ENCODE data around the gene DENND1A. TPM values are rescaled to one million over a fixed set of nuclear protein-coding genes. Genes with fewer than 3 reads are reported as not detected.

The DENND1A gene
- total and polyA plus RNA-seq, 2 experiments from 2014 or later, result 13.1 to 28.7 TPM

DNA sequence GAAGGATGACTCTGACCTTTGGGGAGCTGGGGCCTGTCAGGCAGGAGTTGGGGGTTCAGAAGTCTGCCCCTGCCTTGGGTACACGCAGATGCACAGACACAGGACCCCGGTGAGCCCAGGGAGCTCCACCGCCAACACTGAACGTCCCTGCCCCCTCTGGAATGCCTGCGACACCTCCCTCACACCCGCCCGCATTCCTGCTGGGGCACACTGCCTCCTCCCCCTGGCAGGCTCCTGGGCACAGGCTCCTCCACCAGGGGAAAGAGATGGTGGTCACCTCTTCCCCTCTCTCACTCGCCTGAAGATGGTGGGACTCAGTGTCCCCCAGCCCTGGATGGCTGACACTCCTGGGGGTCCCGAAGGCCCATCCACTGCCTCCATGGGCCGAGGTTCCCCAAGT, 561.9 kb downstream of the DENND1A start:
- Histone ChIP-seq H3K36me3 (ENCODE audit: insufficient read depth) (no peaks in the 10 kb centered on the region), H3K4me3 (no peak overlapping the region), H3K9me2 (ENCODE audit: insufficient read depth) (no peaks in the 10 kb centered on the region), H3K4me1 (ENCODE audit: insufficient read depth) (no peaks in the 10 kb centered on the region; the same call in 1 of the 2 replicates), H3K27ac (ENCODE audit: low read depth) (no peak overlapping the region), H3F3A (replicated peaks; ENCODE audit: low read depth) (0 out of 2 replicates have a peak, but pooled peaks cover 5% of the 10 kb centered on the region), H4K20me1 (replicated peaks; ENCODE audit: insufficient read depth) (no peaks in the 10 kb centered on the region), H2AFZ (no peak overlapping the region), H3K4me2 (no peak overlapping the region), H3K27me3 (ENCODE audit: insufficient read depth) (peaks cover 20% of the 10 kb centered on the region), H3K79me2 (replicated peaks; ENCODE audit: insufficient read depth) (no peaks in the 10 kb centered on the region)
- Mint-ChIP-seq H3K9me3 (no peaks in the 10 kb centered on the region), H3K4me1 (peaks cover 31% of the 10 kb centered on the region), H3K36me3 (ENCODE audit: low read depth) (no peaks in the 10 kb centered on the region), H3K27me3 (ENCODE audit: insufficient read depth, low read depth, poor library complexity) (peaks cover 28% of the 10 kb centered on the region), H3K27ac (no peak overlapping the region), H3K4me3 (no peak overlapping the region)
- no peak for TF ChIP-seq ZNF114 (CRISPR knock-in tag; IDR thresholded peaks at IDR 0.05)
- no peak for TF ChIP-seq EZH2phosphoT487 (IDR thresholded peaks at IDR 0.05; ENCODE audit: unreplicated experiment)
- TF ChIP-seq POLR2AphosphoS5 (IDR thresholded peaks at IDR 0.05; ENCODE audit: low read depth), result no peak
- TF ChIP-seq ETS1 (IDR thresholded peaks at IDR 0.05), result no peak
- no peak for TF ChIP-seq ZNF331 (CRISPR knock-in tag; IDR thresholded peaks at IDR 0.05; ENCODE audit: low read depth)
- no peak for TF ChIP-seq CREB1 (CRISPR knock-in tag; IDR thresholded peaks at IDR 0.05; ENCODE audit: low read depth)
- TF ChIP-seq EZH2 (IDR thresholded peaks at IDR 0.05; ENCODE audit: low read depth, unreplicated experiment), result no peak
- TF ChIP-seq STAT1 (IDR thresholded peaks at IDR 0.05; ENCODE audit: unreplicated experiment), result no peak
- TF ChIP-seq, protein P1, sequence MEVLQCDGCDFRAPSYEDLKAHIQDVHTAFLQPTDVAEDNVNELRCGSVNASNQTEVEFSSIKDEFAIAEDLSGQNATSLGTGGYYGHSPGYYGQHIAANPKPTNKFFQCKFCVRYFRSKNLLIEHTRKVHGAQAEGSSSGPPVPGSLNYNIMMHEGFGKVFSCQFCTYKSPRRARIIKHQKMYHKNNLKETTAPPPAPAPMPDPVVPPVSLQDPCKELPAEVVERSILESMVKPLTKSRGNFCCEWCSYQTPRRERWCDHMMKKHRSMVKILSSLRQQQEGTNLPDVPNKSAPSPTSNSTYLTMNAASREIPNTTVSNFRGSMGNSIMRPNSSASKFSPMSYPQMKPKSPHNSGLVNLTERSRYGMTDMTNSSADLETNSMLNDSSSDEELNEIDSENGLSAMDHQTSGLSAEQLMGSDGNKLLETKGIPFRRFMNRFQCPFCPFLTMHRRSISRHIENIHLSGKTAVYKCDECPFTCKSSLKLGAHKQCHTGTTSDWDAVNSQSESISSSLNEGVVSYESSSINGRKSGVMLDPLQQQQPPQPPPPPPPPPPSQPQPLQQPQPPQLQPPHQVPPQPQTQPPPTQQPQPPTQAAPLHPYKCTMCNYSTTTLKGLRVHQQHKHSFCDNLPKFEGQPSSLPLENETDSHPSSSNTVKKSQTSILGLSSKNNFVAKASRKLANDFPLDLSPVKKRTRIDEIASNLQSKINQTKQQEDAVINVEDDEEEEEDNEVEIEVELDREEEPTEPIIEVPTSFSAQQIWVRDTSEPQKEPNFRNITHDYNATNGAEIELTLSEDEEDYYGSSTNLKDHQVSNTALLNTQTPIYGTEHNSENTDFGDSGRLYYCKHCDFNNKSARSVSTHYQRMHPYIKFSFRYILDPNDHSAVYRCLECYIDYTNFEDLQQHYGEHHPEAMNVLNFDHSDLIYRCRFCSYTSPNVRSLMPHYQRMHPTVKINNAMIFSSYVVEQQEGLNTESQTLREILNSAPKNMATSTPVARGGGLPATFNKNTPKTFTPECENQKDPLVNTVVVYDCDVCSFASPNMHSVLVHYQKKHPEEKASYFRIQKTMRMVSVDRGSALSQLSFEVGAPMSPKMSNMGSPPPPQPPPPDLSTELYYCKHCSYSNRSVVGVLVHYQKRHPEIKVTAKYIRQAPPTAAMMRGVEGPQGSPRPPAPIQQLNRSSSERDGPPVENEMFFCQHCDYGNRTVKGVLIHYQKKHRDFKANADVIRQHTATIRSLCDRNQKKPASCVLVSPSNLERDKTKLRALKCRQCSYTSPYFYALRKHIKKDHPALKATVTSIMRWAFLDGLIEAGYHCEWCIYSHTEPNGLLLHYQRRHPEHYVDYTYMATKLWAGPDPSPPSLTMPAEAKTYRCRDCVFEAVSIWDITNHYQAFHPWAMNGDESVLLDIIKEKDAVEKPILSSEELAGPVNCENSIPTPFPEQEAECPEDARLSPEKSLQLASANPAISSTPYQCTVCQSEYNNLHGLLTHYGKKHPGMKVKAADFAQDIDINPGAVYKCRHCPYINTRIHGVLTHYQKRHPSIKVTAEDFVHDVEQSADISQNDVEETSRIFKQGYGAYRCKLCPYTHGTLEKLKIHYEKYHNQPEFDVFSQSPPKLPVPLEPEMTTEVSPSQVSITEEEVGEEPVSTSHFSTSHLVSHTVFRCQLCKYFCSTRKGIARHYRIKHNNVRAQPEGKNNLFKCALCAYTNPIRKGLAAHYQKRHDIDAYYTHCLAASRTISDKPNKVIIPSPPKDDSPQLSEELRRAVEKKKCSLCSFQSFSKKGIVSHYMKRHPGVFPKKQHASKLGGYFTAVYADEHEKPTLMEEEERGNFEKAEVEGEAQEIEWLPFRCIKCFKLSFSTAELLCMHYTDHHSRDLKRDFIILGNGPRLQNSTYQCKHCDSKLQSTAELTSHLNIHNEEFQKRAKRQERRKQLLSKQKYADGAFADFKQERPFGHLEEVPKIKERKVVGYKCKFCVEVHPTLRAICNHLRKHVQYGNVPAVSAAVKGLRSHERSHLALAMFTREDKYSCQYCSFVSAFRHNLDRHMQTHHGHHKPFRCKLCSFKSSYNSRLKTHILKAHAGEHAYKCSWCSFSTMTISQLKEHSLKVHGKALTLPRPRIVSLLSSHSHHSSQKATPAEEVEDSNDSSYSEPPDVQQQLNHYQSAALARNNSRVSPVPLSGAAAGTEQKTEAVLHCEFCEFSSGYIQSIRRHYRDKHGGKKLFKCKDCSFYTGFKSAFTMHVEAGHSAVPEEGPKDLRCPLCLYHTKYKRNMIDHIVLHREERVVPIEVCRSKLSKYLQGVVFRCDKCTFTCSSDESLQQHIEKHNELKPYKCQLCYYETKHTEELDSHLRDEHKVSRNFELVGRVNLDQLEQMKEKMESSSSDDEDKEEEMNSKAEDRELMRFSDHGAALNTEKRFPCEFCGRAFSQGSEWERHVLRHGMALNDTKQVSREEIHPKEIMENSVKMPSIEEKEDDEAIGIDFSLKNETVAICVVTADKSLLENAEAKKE (CRISPR knock-in tag; IDR thresholded peaks at IDR 0.05), result no peak
- TF ChIP-seq JUNB (IDR thresholded peaks at IDR 0.05; ENCODE audit: unreplicated experiment), result no peak
- TF ChIP-seq CTCF (conservative IDR thresholded peaks at IDR 0.05; ENCODE audit: low read depth in 2 of 2), result no peak
- no peak for TF ChIP-seq NANOG (IDR thresholded peaks at IDR 0.05; ENCODE audit: borderline replicate concordance)
- TF ChIP-seq, protein P2, sequence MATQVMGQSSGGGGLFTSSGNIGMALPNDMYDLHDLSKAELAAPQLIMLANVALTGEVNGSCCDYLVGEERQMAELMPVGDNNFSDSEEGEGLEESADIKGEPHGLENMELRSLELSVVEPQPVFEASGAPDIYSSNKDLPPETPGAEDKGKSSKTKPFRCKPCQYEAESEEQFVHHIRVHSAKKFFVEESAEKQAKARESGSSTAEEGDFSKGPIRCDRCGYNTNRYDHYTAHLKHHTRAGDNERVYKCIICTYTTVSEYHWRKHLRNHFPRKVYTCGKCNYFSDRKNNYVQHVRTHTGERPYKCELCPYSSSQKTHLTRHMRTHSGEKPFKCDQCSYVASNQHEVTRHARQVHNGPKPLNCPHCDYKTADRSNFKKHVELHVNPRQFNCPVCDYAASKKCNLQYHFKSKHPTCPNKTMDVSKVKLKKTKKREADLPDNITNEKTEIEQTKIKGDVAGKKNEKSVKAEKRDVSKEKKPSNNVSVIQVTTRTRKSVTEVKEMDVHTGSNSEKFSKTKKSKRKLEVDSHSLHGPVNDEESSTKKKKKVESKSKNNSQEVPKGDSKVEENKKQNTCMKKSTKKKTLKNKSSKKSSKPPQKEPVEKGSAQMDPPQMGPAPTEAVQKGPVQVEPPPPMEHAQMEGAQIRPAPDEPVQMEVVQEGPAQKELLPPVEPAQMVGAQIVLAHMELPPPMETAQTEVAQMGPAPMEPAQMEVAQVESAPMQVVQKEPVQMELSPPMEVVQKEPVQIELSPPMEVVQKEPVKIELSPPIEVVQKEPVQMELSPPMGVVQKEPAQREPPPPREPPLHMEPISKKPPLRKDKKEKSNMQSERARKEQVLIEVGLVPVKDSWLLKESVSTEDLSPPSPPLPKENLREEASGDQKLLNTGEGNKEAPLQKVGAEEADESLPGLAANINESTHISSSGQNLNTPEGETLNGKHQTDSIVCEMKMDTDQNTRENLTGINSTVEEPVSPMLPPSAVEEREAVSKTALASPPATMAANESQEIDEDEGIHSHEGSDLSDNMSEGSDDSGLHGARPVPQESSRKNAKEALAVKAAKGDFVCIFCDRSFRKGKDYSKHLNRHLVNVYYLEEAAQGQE (IDR thresholded peaks at IDR 0.05; ENCODE audit: unreplicated experiment), result no peak
- ATAC-seq (no peak), DNase-seq (ENCODE audit: low spot score) (no peak)
